ENCODE measurements around the gene STK38L.

DNA sequence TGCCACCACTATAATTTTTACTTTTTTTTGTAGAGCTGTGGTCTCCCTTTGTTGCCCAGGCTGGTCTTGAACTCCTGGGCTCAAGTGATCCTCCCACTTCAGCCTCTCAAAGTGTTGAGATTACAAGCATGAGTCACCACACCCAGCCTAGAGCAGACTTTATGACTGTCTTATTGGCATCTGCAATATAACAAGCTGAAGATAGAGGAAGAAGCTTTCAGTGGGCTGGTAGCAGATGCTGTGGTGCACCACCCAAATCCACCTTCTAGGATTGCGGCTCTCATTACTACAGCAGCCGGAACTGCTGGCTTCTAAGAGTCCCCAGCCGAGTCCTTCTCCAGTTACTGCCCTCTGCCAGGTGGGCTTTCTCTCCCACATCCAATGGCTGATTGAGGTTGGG is 7.6 kb upstream of the STK38L start:
- TF ChIP-seq EZH2phosphoT487 (IDR thresholded peaks at IDR 0.05; ENCODE audit: insufficient read depth, low read depth) (no peak), EZH2 (IDR thresholded peaks at IDR 0.05; ENCODE audit: insufficient read depth, poor library complexity, severe bottlenecking) (no peak)

All from GM23248 (cell line).